HepG2 (cell line): ENCODE data around the gene BCAM. TPM values are rescaled to one million over a fixed set of nuclear protein-coding genes. Genes with fewer than 3 reads are reported as not detected.
A peak's percentile ranks its signal among the peaks of the same experiment; 100 is the strongest.

Experiments
- CREB1 ChIP-seq, 2 experiments: fragments of 450-650 bp in 1 of 2; IDR thresholded peaks; 2 replicates each; pipeline ENCODE4 v1.6.1; 2016 to 2017; ENCODE audit warnings: control low read depth in 1 of 2, mild to moderate bottlenecking in 1 of 2, missing compliant biosample characterization in 1 of 2, missing genetic modification characterization in 1 of 2
- FOXA1 ChIP-seq, 2 experiments: fragments of 450-650 bp in 1 of 2; sonication (generic) in 1 of 2; formaldehyde crosslinking in 1 of 2; IDR thresholded peaks; 2 replicates each; pipeline versions ENCODE4 v1.4.0 to v1.6.1; 2016 to 2020; ENCODE audit warnings: missing genetic modification reagents in 1 of 2
- FOXP1 ChIP-seq, 2 experiments: fragments of 450-650 bp in 1 of 2; IDR thresholded peaks; 2 replicates each; pipeline ENCODE4 v1.6.1; 2017 to 2018; ENCODE audit warnings: antibody characterized with exemption in 1 of 2
- GABPB1 ChIP-seq: IDR thresholded peaks from 2 replicates; pipeline ENCODE4 v1.6.1; 2016; ENCODE audit warnings: mild to moderate bottlenecking, missing genetic modification reagents, moderate library complexity, missing compliant biosample characterization
- GATAD2A ChIP-seq: IDR thresholded peaks from 2 replicates; pipeline ENCODE4 v1.6.1; 2016
- HDAC1 ChIP-seq: sonication (generic); formaldehyde crosslinking; IDR thresholded peaks from 2 replicates; pipeline ENCODE4 v1.5.1; 2020; ENCODE audit warnings: mild to moderate bottlenecking, missing genetic modification reagents
- HOXA3 ChIP-seq: sonication (generic); formaldehyde crosslinking; IDR thresholded peaks from 2 replicates; pipeline ENCODE4 v1.5.0; 2020; ENCODE audit warnings: missing genetic modification reagents
- KDM1A ChIP-seq: IDR thresholded peaks from 2 replicates; pipeline ENCODE4 v1.6.1; 2016; ENCODE audit warnings: missing compliant biosample characterization
- MED1 ChIP-seq: sonication (generic); formaldehyde crosslinking; IDR thresholded peaks from 2 replicates; pipeline ENCODE4 v1.4.0; 2020; ENCODE audit warnings: missing genetic modification reagents
- MLLT10 ChIP-seq: sonication (generic); formaldehyde crosslinking; IDR thresholded peaks from 2 replicates; pipeline ENCODE4 v1.4.0; 2020; ENCODE audit warnings: missing genetic modification reagents
- RARA ChIP-seq: IDR thresholded peaks from 2 replicates; pipeline ENCODE4 v1.6.1; 2016; ENCODE audit warnings: missing genetic modification reagents, missing compliant biosample characterization
- RORA ChIP-seq: sonication (generic); formaldehyde crosslinking; IDR thresholded peaks from 2 replicates; pipeline ENCODE4 v1.5.0; 2020; ENCODE audit warnings: mild to moderate bottlenecking, missing genetic modification reagents, moderate library complexity
- TARDBP ChIP-seq: sonication (generic); formaldehyde crosslinking; IDR thresholded peaks from 2 replicates; pipeline ENCODE4 v1.8.0; 2022; ENCODE audit warnings: mild to moderate bottlenecking, missing genetic modification reagents
- TEAD3 ChIP-seq: optimal IDR thresholded peaks from 2 replicates; pipeline ENCODE3; 2016; ENCODE audit warnings: borderline replicate concordance
- THAP11 ChIP-seq: IDR thresholded peaks from 2 replicates; pipeline ENCODE4 v1.6.1; 2016; ENCODE audit warnings: missing biosample characterization, missing genetic modification reagents
- ZMYM4 ChIP-seq: sonication (generic); formaldehyde crosslinking; IDR thresholded peaks from 2 replicates; pipeline ENCODE4 v1.8.1; 2023; ENCODE audit warnings: mild to moderate bottlenecking, missing genetic modification reagents
- ZNF3 ChIP-seq: IDR thresholded peaks from 2 replicates; pipeline ENCODE4 v1.7.0; 2017; ENCODE audit warnings: inconsistent platforms
- ZNF431 ChIP-seq: sonication (generic); formaldehyde crosslinking; IDR thresholded peaks from 2 replicates; pipeline ENCODE4 v1.9.0; 2022; ENCODE audit warnings: missing genetic modification reagents, low read depth, mild to moderate bottlenecking, borderline replicate concordance
- polyA plus RNA-seq, 8 experiments: library from polyadenylated mRNA; depleted of rRNA in 3 of 8; stranded (reverse) in 7 of 8; unstranded in 1 of 8; fragments of >200 nt; fragmentation: Illumina TruSeq in 4 of 8; extraction: Trizol in 4 of 8; gene quantifications; 2 replicates each; pipeline versions ENCODE4 v1.2.1 to v1.2.3, GENCODE V29; 2011 to 2016; ENCODE audit warnings: low read depth in 4 of 8, missing spikeins in 1 of 8, mixed read lengths in 1 of 8; ENCODE audit not compliant: insufficient read depth in 1 of 8
- total RNA-seq, 5 experiments: library from RNA; depleted of rRNA; stranded (reverse); fragments of >200 nt; fragmentation: Illumina TruSeq; extraction: Trizol; gene quantifications; 2 replicates each; pipeline ENCODE4 v1.2.3, GENCODE V29; 2016; ENCODE audit warnings: low read depth in 1 of 5
- TF ChIP-seq, protein P1 (sequence below): sonication (generic); formaldehyde crosslinking; IDR thresholded peaks from 2 replicates; pipeline ENCODE4 v1.4.0; 2020; ENCODE audit warnings: mild to moderate bottlenecking, missing genetic modification reagents
- TF ChIP-seq, protein P2 (sequence below): sonication (generic); formaldehyde crosslinking; IDR thresholded peaks from 2 replicates; pipeline ENCODE4 v1.5.0; 2020; ENCODE audit warnings: mild to moderate bottlenecking, missing genetic modification reagents
- TF ChIP-seq, protein P3 (sequence below): sonication (generic); formaldehyde crosslinking; IDR thresholded peaks from 2 replicates; pipeline ENCODE4 v1.4.0; 2020; ENCODE audit warnings: missing genetic modification reagents
- TF ChIP-seq, protein P4 (sequence below): sonication (generic); formaldehyde crosslinking; IDR thresholded peaks from 2 replicates; pipeline ENCODE4 v1.8.0; 2022; ENCODE audit warnings: mild to moderate bottlenecking, missing genetic modification reagents, borderline replicate concordance

The BCAM gene
- total and polyA plus RNA-seq, 2 of the 13 experiments (the other 11 are each of a cell fraction or from before 2014, with no cell fraction given), result 51.2 to 62.7 TPM

DNA sequence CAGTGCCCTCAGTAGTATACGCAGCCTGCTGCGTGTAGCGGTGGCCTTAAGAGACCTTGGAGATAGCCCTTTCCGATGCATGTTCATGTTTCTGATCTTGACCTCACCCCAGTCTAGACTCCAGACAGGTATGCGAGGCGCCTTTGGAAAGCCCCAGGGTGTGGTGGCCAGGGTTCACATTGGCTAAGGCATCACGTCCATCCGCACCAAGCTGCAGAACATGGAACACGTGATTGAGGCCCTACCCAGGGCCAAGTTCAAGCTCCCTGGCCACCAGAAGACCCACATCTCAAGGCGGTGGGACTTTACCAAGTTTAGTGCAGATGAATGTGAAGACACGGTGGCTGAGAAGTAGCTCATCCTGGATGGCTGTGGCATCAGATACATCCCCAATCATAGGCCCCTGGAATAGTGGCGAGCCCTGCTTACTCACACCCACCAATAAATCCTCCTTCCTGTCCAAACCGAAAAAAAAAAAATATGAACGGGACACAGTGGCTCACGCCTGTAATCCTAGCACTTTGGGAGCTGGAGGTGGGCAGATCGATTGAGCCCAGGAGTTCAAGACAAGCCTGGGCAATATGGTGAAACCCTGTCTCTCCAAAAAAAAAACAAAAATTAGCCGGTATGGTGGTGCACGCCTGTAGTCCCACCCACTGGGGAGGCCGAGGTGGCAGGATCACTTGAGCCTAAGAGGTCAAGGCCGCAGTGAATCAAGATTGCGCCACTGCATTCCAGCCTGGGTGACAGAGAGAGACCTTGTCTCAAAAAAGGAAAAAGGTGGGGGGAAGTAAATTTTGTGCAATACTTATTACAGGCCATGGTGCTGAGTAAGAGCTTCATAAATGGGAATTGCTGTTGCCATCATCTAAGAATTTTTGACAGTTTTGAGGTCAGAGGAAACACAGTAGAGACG is 43.6 kb upstream of the BCAM start (continued):
- TF ChIP-seq, protein P1, sequence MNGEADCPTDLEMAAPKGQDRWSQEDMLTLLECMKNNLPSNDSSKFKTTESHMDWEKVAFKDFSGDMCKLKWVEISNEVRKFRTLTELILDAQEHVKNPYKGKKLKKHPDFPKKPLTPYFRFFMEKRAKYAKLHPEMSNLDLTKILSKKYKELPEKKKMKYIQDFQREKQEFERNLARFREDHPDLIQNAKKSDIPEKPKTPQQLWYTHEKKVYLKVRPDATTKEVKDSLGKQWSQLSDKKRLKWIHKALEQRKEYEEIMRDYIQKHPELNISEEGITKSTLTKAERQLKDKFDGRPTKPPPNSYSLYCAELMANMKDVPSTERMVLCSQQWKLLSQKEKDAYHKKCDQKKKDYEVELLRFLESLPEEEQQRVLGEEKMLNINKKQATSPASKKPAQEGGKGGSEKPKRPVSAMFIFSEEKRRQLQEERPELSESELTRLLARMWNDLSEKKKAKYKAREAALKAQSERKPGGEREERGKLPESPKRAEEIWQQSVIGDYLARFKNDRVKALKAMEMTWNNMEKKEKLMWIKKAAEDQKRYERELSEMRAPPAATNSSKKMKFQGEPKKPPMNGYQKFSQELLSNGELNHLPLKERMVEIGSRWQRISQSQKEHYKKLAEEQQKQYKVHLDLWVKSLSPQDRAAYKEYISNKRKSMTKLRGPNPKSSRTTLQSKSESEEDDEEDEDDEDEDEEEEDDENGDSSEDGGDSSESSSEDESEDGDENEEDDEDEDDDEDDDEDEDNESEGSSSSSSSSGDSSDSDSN (CRISPR knock-in tag), result peak; percentile 42; the same call in 1 of the 2 replicates
- TF ChIP-seq, protein P2, sequence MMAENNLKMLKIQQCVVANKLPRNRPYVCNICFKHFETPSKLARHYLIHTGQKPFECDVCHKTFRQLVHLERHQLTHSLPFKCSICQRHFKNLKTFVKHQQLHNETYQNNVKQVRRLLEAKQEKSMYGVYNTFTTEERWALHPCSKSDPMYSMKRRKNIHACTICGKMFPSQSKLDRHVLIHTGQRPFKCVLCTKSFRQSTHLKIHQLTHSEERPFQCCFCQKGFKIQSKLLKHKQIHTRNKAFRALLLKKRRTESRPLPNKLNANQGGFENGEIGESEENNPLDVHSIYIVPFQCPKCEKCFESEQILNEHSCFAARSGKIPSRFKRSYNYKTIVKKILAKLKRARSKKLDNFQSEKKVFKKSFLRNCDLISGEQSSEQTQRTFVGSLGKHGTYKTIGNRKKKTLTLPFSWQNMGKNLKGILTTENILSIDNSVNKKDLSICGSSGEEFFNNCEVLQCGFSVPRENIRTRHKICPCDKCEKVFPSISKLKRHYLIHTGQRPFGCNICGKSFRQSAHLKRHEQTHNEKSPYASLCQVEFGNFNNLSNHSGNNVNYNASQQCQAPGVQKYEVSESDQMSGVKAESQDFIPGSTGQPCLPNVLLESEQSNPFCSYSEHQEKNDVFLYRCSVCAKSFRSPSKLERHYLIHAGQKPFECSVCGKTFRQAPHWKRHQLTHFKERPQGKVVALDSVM, result peak; percentile 42; the same call in 1 of the 2 replicates
- 0 out of 2 replicates have a peak, but pooled peaks have one; percentile 29 for TF ChIP-seq RORA
- peak; percentile 73; the same call in 1 of the 2 replicates for TF ChIP-seq HOXA3 (CRISPR knock-in tag)
- TF ChIP-seq FOXA1 (IDR thresholded peaks at IDR 0.05), result no peak
- peak; percentile 64 for TF ChIP-seq FOXA1 (CRISPR knock-in tag; IDR thresholded peaks at IDR 0.05)
- TF ChIP-seq RARA (CRISPR knock-in tag), result peak; percentile 95
- peak; percentile 62 for TF ChIP-seq THAP11 (CRISPR knock-in tag)
- no peak for TF ChIP-seq MLLT10 (CRISPR knock-in tag)
- peak; percentile 63; the same call in 1 of the 2 replicates for TF ChIP-seq HDAC1 (CRISPR knock-in tag)
- TF ChIP-seq GATAD2A (CRISPR knock-in tag), result peak; percentile 87
- TF ChIP-seq TARDBP (CRISPR knock-in tag), result 0 out of 2 replicates have a peak, but pooled peaks have one; percentile 63
- TF ChIP-seq KDM1A (CRISPR knock-in tag), result peak; percentile 93
- TF ChIP-seq, protein P3, sequence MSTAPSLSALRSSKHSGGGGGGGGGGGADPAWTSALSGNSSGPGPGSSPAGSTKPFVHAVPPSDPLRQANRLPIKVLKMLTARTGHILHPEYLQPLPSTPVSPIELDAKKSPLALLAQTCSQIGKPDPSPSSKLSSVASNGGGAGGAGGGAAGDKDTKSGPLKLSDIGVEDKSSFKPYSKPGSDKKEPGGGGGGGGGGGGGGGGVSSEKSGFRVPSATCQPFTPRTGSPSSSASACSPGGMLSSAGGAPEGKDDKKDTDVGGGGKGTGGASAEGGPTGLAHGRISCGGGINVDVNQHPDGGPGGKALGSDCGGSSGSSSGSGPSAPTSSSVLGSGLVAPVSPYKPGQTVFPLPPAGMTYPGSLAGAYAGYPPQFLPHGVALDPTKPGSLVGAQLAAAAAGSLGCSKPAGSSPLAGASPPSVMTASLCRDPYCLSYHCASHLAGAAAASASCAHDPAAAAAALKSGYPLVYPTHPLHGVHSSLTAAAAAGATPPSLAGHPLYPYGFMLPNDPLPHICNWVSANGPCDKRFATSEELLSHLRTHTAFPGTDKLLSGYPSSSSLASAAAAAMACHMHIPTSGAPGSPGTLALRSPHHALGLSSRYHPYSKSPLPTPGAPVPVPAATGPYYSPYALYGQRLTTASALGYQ, result peak; percentile 65
- TF ChIP-seq FOXP1 (IDR thresholded peaks at IDR 0.05), result no peak
- TF ChIP-seq FOXP1 (CRISPR knock-in tag; IDR thresholded peaks at IDR 0.05), result peak; percentile 53; the same call in 1 of the 2 replicates
- TF ChIP-seq GABPB1 (CRISPR knock-in tag), result peak; percentile 25; the same call in 1 of the 2 replicates
- TF ChIP-seq, protein P4, sequence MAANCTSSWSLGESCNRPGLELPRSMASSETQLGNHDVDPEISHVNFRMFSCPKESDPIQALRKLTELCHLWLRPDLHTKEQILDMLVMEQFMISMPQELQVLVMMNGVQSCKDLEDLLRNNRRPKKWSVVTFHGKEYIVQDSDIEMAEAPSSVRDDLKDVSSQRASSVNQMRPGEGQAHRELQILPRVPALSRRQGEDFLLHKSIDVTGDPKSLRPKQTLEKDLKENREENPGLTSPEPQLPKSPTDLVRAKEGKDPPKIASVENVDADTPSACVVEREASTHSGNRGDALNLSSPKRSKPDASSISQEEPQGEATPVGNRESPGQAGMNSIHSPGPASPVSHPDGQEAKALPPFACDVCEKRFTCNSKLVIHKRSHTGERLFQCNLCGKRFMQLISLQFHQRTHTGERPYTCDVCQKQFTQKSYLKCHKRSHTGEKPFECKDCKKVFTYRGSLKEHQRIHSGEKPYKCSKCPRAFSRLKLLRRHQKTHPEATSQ (CRISPR knock-in tag), result 0 out of 2 replicates have a peak, but pooled peaks have one; percentile 50
- TF ChIP-seq ZNF3 (CRISPR knock-in tag), result peak; percentile 30; the same call in 1 of the 2 replicates
- peak; percentile 98 for TF ChIP-seq TEAD3 (CRISPR knock-in tag)
- TF ChIP-seq MED1 (CRISPR knock-in tag), result peak; percentile 75
- no peak for TF ChIP-seq ZNF431
- TF ChIP-seq CREB1 (IDR thresholded peaks at IDR 0.05), result no peak
- 0 out of 2 replicates have a peak, but pooled peaks have one; percentile 20 for TF ChIP-seq CREB1 (CRISPR knock-in tag; IDR thresholded peaks at IDR 0.05)
- TF ChIP-seq ZMYM4 (CRISPR knock-in tag), result peak; percentile 71
